SK-N-SH (cell line): ENCODE data around the gene APLP2. TPM values are rescaled to one million over a fixed set of nuclear protein-coding genes. Genes with fewer than 3 reads are reported as not detected.

Experiments
- CTCF ChIA-PET: fragments of 300-600, 350-600 bp; formaldehyde crosslinking; extraction: SDS; loops from one replicate; lab custom pipeline; 2021; lab: Yijun Ruan, JAX
- POLR2A ChIA-PET: fragments of 350-600 bp; sonication (Branson Sonifier 250); formaldehyde crosslinking; extraction: SDS; loops from one replicate; lab custom pipeline; 2020; ENCODE audit warnings: antibody characterized with exemption, inconsistent platforms; lab: Yijun Ruan, JAX
- DNase-seq: peaks from one replicate; pipeline ENCODE4 v3.0.0; 2012
- H2AFZ ChIP-seq: fragments of 200-600 bp; sonication (generic); 2 replicates; pipeline ENCODE4 v1.8.1; 2016; ENCODE audit warnings: antibody characterized with exemption, mild to moderate bottlenecking, low read depth
- H3F3A ChIP-seq: fragments of 200-600 bp; sonication (generic); replicated peaks from 2 replicates; pipeline ENCODE3; 2016; ENCODE audit warnings: antibody characterized with exemption, mild to moderate bottlenecking; ENCODE audit not compliant: insufficient read depth
- H3K27ac ChIP-seq, 2 experiments: fragments of 200-500 bp in 1 of 2; fragments of 200-600 bp in 1 of 2; sonication (Bioruptor generic) in 1 of 2; sonication (generic), shearing (Covaris generic) in 1 of 2; 2 replicates each; pipeline versions ENCODE4 v1.5.1 to v1.6.1; 2014 to 2016; ENCODE audit warnings: low read depth in 2 of 2, inconsistent platforms in 1 of 2, low read length in 1 of 2, mild to moderate bottlenecking in 1 of 2, mixed read lengths in 1 of 2
- H3K27me3 ChIP-seq: fragments of 200-600 bp; sonication (generic), shearing (Covaris generic); 2 replicates; pipeline ENCODE4 v1.6.1; 2016; ENCODE audit warnings: mixed run types; ENCODE audit not compliant: insufficient read depth
- H3K36me3 ChIP-seq, 2 experiments: fragments of 200-500 bp in 1 of 2; fragments of 200-600 bp in 1 of 2; sonication (Bioruptor generic) in 1 of 2; sonication (generic) in 1 of 2; replicated peaks in 1 of 2; 2 replicates each; pipeline versions ENCODE3 to v1.5.1; 2014 to 2016; ENCODE audit warnings: low read length in 1 of 2, mild to moderate bottlenecking in 1 of 2; ENCODE audit not compliant: insufficient read depth in 2 of 2, control insufficient read depth in 1 of 2
- H3K4me1 ChIP-seq, 2 experiments: fragments of 200-500 bp in 1 of 2; fragments of 200-600 bp in 1 of 2; sonication (Bioruptor generic) in 1 of 2; sonication (generic), shearing (Covaris generic) in 1 of 2; 2 replicates each; pipeline versions ENCODE4 v1.5.1 to v1.6.1; 2014 to 2016; ENCODE audit warnings: low read depth in 1 of 2, low read length in 1 of 2, mixed run types in 1 of 2; ENCODE audit not compliant: insufficient read depth in 2 of 2, control insufficient read depth in 1 of 2
- H3K4me2 ChIP-seq: fragments of 200-600 bp; sonication (generic), shearing (Covaris generic); 2 replicates; pipeline ENCODE4 v1.6.1; 2017; ENCODE audit warnings: mixed run types
- H3K4me3 ChIP-seq, 2 experiments: fragments of 200-500 bp in 1 of 2; fragments of 200-600 bp in 1 of 2; sonication (Bioruptor generic) in 1 of 2; sonication (generic), shearing (Covaris generic) in 1 of 2; 2 replicates each; pipeline versions ENCODE4 v1.5.1 to v1.8.1; 2014 to 2016; ENCODE audit warnings: low read depth in 2 of 2, inconsistent platforms in 1 of 2, low read length in 1 of 2, mild to moderate bottlenecking in 1 of 2, mixed read lengths in 1 of 2, moderate library complexity in 1 of 2
- H3K79me2 ChIP-seq: fragments of 200-600 bp; sonication (generic); 2 replicates; pipeline ENCODE4 v1.8.1; 2017; ENCODE audit warnings: mild to moderate bottlenecking; ENCODE audit not compliant: insufficient read depth
- H3K9ac ChIP-seq: fragments of 200-600 bp; sonication (generic); 2 replicates; pipeline ENCODE4 v1.6.1; 2017; ENCODE audit warnings: mixed run types
- H3K9me2 ChIP-seq: fragments of 200-600 bp; sonication (generic); 2 replicates; pipeline ENCODE4 v1.6.1; 2017; ENCODE audit warnings: mixed run types
- H3K9me3 ChIP-seq: fragments of 200-600 bp; sonication (generic); 2 replicates; pipeline ENCODE4 v1.6.1; 2017; ENCODE audit warnings: mixed run types, mild to moderate bottlenecking, moderate library complexity
- H4K20me1 ChIP-seq: fragments of 200-600 bp; sonication (generic); 2 replicates; pipeline ENCODE4 v1.6.1; 2017; ENCODE audit warnings: mild to moderate bottlenecking, mixed run types; ENCODE audit not compliant: insufficient read depth
- EP300 ChIP-seq, 2 experiments: IDR thresholded peaks; 2 replicates each; pipeline versions ENCODE4 v1.4.0 to v1.6.1; 2012; ENCODE audit warnings: borderline replicate concordance in 1 of 2, low read depth in 1 of 2, low read length in 1 of 2
- GABPA ChIP-seq: IDR thresholded peaks from 2 replicates; pipeline ENCODE4 v1.4.0; 2012; ENCODE audit warnings: low read depth, mild to moderate bottlenecking
- IRF3 ChIP-seq: fragments of 150-350 bp; IDR thresholded peaks from 2 replicates; pipeline ENCODE4 v1.6.1; 2016; ENCODE audit warnings: mild to moderate bottlenecking, low read depth, low read length
- PBX3 ChIP-seq: IDR thresholded peaks from 2 replicates; pipeline ENCODE4; 2012
- POLR2AphosphoS5 ChIP-seq: IDR thresholded peaks from 2 replicates; pipeline ENCODE4 v1.6.1; 2012; ENCODE audit warnings: low read depth, low read length
- SIN3A ChIP-seq: IDR thresholded peaks from 2 replicates; pipeline ENCODE4 v1.6.1; 2012; ENCODE audit warnings: low read depth, mild to moderate bottlenecking, low read length, moderate library complexity, borderline replicate concordance
- YY1 ChIP-seq: IDR thresholded peaks from 2 replicates; pipeline ENCODE4 v1.4.0; 2012; ENCODE audit warnings: low read depth, mild to moderate bottlenecking
- WGBS: methylation state at CpG from one replicate; pipeline ENCODE4 v1.1.6; 2017; ENCODE audit warnings: low lambda C conversion rate; 5-methylcytosine and 5-hydroxymethylcytosine counted together
- polyA plus RNA-seq, 3 experiments: library from polyadenylated mRNA; depleted of rRNA; stranded (reverse); fragments of >200 nt; gene quantifications; 2 replicates each; pipeline ENCODE4 v1.2.3, GENCODE V29; 2012
- TF ChIP-seq, protein P1 (sequence below): IDR thresholded peaks from 2 replicates; pipeline ENCODE4 v1.4.0; 2012; ENCODE audit warnings: low read depth, borderline replicate concordance

Gene APLP2
- polyA plus RNA-seq, 1 of the 3 experiments (the other 2 are of a cell fraction) = 424 TPM

- POLR2A ChIA-PET = no interaction called here
- Histone ChIP-seq H3K79me2 (peaks cover 93% of the 10 kb centered on the region), H3F3A (peaks cover 35% of the 10 kb centered on the region), H2AFZ (no peak overlapping the region), H3K4me2 (0 out of 2 replicates have a peak overlapping the region, but pooled peaks have one; percentile 1), H3K4me3 (no peak overlapping the region), H3K9me3 (no peaks in the 10 kb centered on the region), H3K4me1 (peaks cover 38 to 41% of the 10 kb centered on the region in 2 experiments), H3K9me2 (no peaks in the 10 kb centered on the region), H3K27ac (no peak overlapping the region), H4K20me1 (peaks cover 100% of the 10 kb centered on the region), H3K36me3 (no peaks in the 10 kb centered on the region), H3K27me3 (no peaks in the 10 kb centered on the region), H3K9ac (no peak overlapping the region)
- WGBS = 90% methylated on average over 2 of the region's 2 CpGs
- no peak for DNase-seq
- CTCF ChIA-PET = no interaction called here
- TF ChIP-seq YY1 (no peak), EP300 (IDR thresholded peaks at IDR 0.05; ENCODE audit: borderline replicate concordance in 1 of 2, low read depth in 1 of 2, low read length in 1 of 2) (no peak), SIN3A (no peak), GABPA (no peak)
- TF ChIP-seq, protein P1, sequence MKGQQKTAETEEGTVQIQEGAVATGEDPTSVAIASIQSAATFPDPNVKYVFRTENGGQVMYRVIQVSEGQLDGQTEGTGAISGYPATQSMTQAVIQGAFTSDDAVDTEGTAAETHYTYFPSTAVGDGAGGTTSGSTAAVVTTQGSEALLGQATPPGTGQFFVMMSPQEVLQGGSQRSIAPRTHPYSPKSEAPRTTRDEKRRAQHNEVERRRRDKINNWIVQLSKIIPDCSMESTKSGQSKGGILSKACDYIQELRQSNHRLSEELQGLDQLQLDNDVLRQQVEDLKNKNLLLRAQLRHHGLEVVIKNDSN = no peak
- TF ChIP-seq, all 33 proteins: peak for 0
Measured at GRCh38 chr11:130099356-130099755, 29.7 kb downstream of the APLP2 start.

DNA sequence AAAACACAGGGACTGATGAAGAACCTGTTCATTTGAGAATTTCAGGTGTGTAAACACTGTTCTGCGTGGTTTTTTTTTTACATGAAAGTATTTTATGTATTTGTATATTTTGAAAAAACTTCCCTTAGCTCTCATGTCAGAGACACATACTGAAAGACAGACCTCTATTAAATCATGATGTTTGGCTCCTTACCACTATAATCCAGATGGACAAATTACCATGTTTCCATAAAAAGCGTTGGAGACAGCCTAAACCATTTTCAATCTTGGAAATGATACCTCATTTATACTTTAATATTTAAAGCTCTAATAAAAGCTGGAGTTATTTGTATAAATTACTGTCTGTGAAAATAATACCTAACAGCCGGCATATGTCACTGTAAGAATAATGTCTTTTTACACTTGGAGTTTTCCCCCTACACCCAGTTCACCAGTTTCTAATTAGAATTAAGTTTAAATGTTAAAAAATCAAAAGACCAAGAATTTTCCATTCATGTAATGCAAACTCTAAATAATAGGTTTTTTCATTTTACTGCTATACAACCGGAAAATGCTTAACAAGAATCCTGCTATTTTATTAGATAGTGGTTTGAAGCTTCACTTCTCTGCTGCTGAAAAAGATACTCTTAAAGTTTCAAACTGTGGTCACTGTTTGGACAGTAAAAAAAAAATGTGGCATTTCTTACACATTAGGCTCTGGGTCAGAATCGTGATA, 30.8 kb downstream of the APLP2 start:
- ChIA-PET CTCF (interaction anchor here (1.0 kb wide), 1 partner anchor 31 kb away, joined by 3 read pairs; no protein-coding TSS in a partner anchor), POLR2A (no interaction called here)
- peaks cover 33% of the 10 kb centered on the region for H3F3A ChIP-seq
- peaks cover 100% of the 10 kb centered on the region for H4K20me1 ChIP-seq
- no peaks in the 10 kb centered on the region for H3K36me3 ChIP-seq
- H2AFZ ChIP-seq = no peak overlapping the region
- H3K27ac ChIP-seq = no peak overlapping the region; a peak in 1 of 4 replicates
- no peak overlapping the region for H3K4me2 ChIP-seq
- H3K4me3 ChIP-seq = no peak overlapping the region
- no peaks in the 10 kb centered on the region for H3K9me3 ChIP-seq
- DNase-seq = no peak
- H3K4me1 ChIP-seq = peaks cover 34 to 43% of the 10 kb centered on the region in 2 experiments
- no peaks in the 10 kb centered on the region for H3K27me3 ChIP-seq
- peaks cover 93% of the 10 kb centered on the region for H3K79me2 ChIP-seq
- no peak overlapping the region for H3K9ac ChIP-seq
- TF ChIP-seq IRF3 (no peak), POLR2AphosphoS5 (no peak), PBX3 (no peak)
- WGBS = 96% methylated on average over 5 of the region's 5 CpGs
- no peaks in the 10 kb centered on the region for H3K9me2 ChIP-seq
